ENCODE results near the gene ALX4.

DNA sequence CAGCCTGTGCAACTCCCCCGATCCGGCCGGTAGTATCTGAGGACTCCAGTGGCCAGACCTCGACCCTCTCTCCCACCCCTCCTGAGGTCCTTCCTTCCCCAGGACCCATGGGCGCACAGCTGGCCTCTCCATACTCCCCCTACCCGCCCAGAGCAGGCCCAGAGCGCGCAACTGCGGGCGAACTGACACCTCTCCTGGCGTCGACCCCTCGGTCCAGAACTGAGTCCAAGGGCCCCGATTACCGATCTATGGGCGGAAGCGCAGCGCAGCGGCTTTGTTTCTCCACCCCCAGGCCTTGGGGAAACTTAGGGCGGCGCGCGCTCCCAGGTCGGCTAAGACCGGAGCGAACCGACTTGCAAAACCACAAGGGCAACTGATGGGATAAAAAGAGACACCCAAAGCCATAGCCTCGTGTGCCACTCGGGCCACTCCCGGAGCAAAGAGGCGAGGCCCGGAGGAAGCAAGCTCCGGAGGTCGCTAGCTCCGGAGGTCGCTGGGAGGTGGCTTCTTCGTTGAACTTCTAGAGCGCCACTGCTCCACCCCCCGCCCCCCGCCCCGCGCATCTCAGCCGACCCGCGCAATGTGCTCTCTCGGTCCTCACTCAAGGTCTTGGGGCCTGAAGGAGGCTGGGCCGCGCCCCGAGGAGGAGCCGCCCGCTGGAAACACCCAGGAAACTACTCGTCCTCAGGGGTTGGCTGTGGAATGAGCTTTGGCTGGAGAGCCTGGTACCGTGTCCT lies 9.8 kb upstream of the ALX4 start:
- TF ChIP-seq YY1 (IDR thresholded peaks at IDR 0.05; ENCODE audit: insufficient read depth, insufficient read length) (no peak), ZNF274 (IDR thresholded peaks at IDR 0.05; ENCODE audit: low read depth, low read length) (no peak)

Data from NT2/D1 (cell line).